HepG2 (cell line): Measurements from ENCODE around the gene TBC1D22A. TPM values are rescaled to one million over a fixed set of nuclear protein-coding genes. Genes with fewer than 3 reads are reported as not detected.

Experiments
- HOXA3 ChIP-seq: sonication (generic); formaldehyde crosslinking; IDR thresholded peaks from 2 replicates; pipeline ENCODE4 v1.5.0; 2020; ENCODE audit warnings: missing genetic modification reagents
- KDM5A ChIP-seq: fragments of 200-600 bp; sonication (generic); IDR thresholded peaks from 2 replicates; pipeline ENCODE4 v1.7.0; 2018; ENCODE audit warnings: antibody characterized with exemption, mild to moderate bottlenecking, low read length, borderline replicate concordance
- KLF12 ChIP-seq: sonication (generic); formaldehyde crosslinking; IDR thresholded peaks from 2 replicates; pipeline ENCODE4 v1.4.0; 2020; ENCODE audit warnings: missing genetic modification reagents, borderline replicate concordance
- NR2F1 ChIP-seq, 2 experiments: fragments of 450-650 bp in 1 of 2; formaldehyde crosslinking in 1 of 2; IDR thresholded peaks; 2 replicates each; pipeline versions ENCODE4 v1.5.0 to v1.6.1; 2016 to 2020; ENCODE audit warnings: mild to moderate bottlenecking in 1 of 2, missing compliant biosample characterization in 1 of 2, missing genetic modification reagents in 1 of 2, moderate library complexity in 1 of 2
- polyA plus RNA-seq, 8 experiments: library from polyadenylated mRNA; depleted of rRNA in 3 of 8; stranded (reverse) in 7 of 8; unstranded in 1 of 8; fragments of >200 nt; fragmentation: Illumina TruSeq in 4 of 8; extraction: Trizol in 4 of 8; gene quantifications; 2 replicates each; pipeline versions ENCODE4 v1.2.1 to v1.2.3, GENCODE V29; 2011 to 2016; ENCODE audit warnings: low read depth in 4 of 8, missing spikeins in 1 of 8, mixed read lengths in 1 of 8; ENCODE audit not compliant: insufficient read depth in 1 of 8
- total RNA-seq, 5 experiments: library from RNA; depleted of rRNA; stranded (reverse); fragments of >200 nt; fragmentation: Illumina TruSeq; extraction: Trizol; gene quantifications; 2 replicates each; pipeline ENCODE4 v1.2.3, GENCODE V29; 2016; ENCODE audit warnings: low read depth in 1 of 5
- TF ChIP-seq, protein P1 (sequence below): sonication (generic); formaldehyde crosslinking; IDR thresholded peaks from 2 replicates; pipeline ENCODE4 v1.4.0; 2020; ENCODE audit warnings: missing genetic modification reagents; ENCODE audit errors: not compliant biosample characterization
- TF ChIP-seq, protein P2 (sequence below), 2 experiments: fragments of 450-650 bp in 1 of 2; sonication (generic) in 1 of 2; formaldehyde crosslinking in 1 of 2; IDR thresholded peaks; 2 replicates each; pipeline versions ENCODE4 v1.6.1 to v1.8.0; 2016 to 2022; ENCODE audit warnings: antibody characterized with exemption in 1 of 2, mild to moderate bottlenecking in 1 of 2, missing genetic modification reagents in 1 of 2

TBC1D22A gene
- total and polyA plus RNA-seq, 2 of the 13 experiments (the other 11 are each of a cell fraction or from before 2014, with no cell fraction given): 17.3 to 18.0 TPM

DNA sequence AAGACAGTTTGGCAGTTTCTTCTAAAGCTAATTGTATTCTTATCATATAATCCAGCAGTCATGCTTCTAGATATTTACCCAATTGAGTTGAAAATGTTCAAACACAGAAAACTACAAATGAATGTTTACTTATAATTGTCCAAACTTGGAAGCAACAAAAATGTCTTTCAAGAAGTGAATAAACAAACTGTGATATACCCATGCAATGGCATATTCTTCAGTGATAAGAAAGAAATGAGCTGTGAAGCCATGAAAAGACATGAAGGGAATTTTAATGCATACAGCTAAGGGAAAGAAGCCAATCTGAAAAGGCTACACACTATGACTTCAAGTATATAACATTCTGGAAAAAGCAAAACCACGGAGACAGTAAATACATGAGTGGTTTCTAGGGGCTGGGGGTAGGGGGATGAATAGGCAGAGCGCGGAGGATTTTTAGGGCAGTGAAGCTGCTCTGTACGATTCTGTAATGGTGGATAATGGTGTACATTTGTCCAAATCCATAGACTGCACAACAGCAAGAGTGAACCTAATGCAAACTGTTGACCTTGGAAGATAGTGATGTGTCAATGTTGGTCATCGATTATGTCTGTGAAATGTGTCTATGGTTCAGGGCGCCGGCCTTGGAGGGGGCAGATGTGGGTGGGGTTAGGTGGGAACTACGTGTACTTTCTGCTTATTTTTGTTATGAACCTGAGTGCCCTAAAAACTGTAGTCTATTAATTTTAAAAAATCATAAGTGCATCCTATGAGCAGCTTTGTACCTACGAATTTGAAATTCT is 424.9 kb downstream of the TBC1D22A start (continued):
- TF ChIP-seq KDM5A (no peak), HOXA3 (peak; percentile 36; the same call in 1 of the 2 replicates), NR2F1 (CRISPR knock-in tag; IDR thresholded peaks at IDR 0.05) (0 out of 4 replicates have a peak, but pooled peaks of 1 of the 2 experiments have one; percentile 16), KLF12 (CRISPR knock-in tag) (no peak)
- TF ChIP-seq, protein P1, sequence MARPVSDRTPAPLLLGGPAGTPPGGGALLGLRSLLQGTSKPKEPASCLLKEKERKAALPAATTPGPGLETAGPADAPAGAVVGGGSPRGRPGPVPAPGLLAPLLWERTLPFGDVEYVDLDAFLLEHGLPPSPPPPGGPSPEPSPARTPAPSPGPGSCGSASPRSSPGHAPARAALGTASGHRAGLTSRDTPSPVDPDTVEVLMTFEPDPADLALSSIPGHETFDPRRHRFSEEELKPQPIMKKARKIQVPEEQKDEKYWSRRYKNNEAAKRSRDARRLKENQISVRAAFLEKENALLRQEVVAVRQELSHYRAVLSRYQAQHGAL (CRISPR knock-in tag): no peak
- TF ChIP-seq, protein P2, sequence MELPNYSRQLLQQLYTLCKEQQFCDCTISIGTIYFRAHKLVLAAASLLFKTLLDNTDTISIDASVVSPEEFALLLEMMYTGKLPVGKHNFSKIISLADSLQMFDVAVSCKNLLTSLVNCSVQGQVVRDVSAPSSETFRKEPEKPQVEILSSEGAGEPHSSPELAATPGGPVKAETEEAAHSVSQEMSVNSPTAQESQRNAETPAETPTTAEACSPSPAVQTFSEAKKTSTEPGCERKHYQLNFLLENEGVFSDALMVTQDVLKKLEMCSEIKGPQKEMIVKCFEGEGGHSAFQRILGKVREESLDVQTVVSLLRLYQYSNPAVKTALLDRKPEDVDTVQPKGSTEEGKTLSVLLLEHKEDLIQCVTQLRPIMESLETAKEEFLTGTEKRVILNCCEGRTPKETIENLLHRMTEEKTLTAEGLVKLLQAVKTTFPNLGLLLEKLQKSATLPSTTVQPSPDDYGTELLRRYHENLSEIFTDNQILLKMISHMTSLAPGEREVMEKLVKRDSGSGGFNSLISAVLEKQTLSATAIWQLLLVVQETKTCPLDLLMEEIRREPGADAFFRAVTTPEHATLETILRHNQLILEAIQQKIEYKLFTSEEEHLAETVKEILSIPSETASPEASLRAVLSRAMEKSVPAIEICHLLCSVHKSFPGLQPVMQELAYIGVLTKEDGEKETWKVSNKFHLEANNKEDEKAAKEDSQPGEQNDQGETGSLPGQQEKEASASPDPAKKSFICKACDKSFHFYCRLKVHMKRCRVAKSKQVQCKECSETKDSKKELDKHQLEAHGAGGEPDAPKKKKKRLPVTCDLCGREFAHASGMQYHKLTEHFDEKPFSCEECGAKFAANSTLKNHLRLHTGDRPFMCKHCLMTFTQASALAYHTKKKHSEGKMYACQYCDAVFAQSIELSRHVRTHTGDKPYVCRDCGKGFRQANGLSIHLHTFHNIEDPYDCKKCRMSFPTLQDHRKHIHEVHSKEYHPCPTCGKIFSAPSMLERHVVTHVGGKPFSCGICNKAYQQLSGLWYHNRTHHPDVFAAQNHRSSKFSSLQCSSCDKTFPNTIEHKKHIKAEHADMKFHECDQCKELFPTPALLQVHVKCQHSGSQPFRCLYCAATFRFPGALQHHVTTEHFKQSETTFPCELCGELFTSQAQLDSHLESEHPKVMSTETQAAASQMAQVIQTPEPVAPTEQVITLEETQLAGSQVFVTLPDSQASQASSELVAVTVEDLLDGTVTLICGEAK (IDR thresholded peaks at IDR 0.05): no peak
- TF ChIP-seq, protein P2 (CRISPR knock-in tag; IDR thresholded peaks at IDR 0.05): no peak
- TF ChIP-seq, all 625 proteins: peak for 13
